Kidney epithelial cell (primary cell): Measurements from ENCODE around the gene C10orf105. TPM values are rescaled to one million over a fixed set of nuclear protein-coding genes. Genes with fewer than 3 reads are reported as not detected.

ENCODE experiments used
- DNase-seq: peaks from one replicate; pipeline ENCODE4 v3.0.0-alpha.2; 2010; ENCODE audit warnings: low read depth
- H3K27me3 ChIP-seq: 2 replicates; pipeline ENCODE4 v1.6.0; 2011; ENCODE audit warnings: low read length; ENCODE audit not compliant: control insufficient read depth, insufficient read depth
- H3K36me3 ChIP-seq: 2 replicates; pipeline ENCODE4 v1.5.1; 2011; ENCODE audit warnings: low read length; ENCODE audit not compliant: control insufficient read depth, insufficient read depth
- H3K4me3 ChIP-seq: 2 replicates; pipeline ENCODE4 v1.5.1; 2011; ENCODE audit warnings: low read depth, mild to moderate bottlenecking, control low read depth, low read length
- total RNA-seq: library from RNA; depleted of rRNA; stranded (reverse); fragments of >200 nt; gene quantifications from 2 replicates; pipeline ENCODE4 v1.2.3, GENCODE V29; 2015
- TF ChIP-seq, protein P1 (sequence below): IDR thresholded peaks from 2 replicates; pipeline ENCODE4 v1.5.1; 2011; ENCODE audit warnings: mild to moderate bottlenecking, moderate library complexity, low read length, control low read depth, inconsistent platforms; ENCODE audit not compliant: insufficient read depth, poor library complexity, severe bottlenecking

The C10orf105 gene
- total RNA-seq, 1 donor from 2014 or later = not detected

DNA sequence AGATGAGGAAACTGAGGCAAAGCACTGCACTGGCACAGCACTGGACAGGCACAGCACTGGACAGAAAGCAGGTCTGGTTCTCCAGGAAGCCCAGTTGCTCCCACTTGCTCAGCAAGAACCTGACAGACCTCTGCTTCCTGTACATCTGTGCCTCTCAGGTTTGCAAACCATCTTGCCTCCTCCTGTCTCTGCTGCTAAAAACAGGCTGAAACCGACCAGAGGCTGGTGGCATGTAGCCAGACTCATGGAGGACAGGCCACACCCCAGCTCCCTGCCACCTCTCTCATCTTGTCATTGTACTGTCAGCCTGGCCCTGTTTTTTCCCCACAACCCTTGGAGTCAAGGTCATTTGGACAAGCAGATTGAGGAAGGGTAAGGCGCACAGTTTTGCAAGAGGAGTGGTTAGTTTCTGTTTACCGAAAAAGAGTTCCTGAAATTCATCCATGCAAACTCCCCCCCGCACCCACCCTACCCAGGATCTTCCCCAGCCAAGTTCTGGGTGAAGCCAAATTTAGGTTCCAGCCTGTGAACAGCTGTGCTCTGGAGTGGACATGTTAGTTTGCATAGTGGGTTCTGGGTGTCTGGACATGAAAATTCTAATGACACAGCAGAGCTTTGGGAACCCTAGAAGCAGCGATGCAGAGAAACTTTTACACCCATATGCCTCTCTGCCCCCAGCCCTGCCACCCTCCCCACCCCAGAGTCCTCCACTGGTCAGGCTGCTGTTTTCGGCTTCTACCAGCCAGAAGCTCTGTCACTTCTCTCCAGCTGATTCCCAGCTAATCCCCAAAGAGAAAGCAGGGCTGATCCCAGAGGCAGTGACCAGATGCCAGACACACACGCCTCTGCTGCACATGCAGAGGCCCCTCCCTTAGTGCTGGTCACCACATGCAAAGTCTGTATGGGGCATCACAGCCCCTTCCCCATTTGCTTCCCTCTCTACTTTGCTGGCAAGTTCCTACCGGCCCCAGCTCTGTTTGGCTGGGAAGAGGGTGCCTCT is 8.5 kb upstream of the C10orf105 start:
- Histone ChIP-seq H3K27me3 (no peaks in the 10 kb centered on the region), H3K36me3 (no peaks in the 10 kb centered on the region), H3K4me3 (no peak overlapping the region)
- TF ChIP-seq, protein P1, sequence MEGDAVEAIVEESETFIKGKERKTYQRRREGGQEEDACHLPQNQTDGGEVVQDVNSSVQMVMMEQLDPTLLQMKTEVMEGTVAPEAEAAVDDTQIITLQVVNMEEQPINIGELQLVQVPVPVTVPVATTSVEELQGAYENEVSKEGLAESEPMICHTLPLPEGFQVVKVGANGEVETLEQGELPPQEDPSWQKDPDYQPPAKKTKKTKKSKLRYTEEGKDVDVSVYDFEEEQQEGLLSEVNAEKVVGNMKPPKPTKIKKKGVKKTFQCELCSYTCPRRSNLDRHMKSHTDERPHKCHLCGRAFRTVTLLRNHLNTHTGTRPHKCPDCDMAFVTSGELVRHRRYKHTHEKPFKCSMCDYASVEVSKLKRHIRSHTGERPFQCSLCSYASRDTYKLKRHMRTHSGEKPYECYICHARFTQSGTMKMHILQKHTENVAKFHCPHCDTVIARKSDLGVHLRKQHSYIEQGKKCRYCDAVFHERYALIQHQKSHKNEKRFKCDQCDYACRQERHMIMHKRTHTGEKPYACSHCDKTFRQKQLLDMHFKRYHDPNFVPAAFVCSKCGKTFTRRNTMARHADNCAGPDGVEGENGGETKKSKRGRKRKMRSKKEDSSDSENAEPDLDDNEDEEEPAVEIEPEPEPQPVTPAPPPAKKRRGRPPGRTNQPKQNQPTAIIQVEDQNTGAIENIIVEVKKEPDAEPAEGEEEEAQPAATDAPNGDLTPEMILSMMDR = no peak
- DNase-seq = no peak

DNA sequence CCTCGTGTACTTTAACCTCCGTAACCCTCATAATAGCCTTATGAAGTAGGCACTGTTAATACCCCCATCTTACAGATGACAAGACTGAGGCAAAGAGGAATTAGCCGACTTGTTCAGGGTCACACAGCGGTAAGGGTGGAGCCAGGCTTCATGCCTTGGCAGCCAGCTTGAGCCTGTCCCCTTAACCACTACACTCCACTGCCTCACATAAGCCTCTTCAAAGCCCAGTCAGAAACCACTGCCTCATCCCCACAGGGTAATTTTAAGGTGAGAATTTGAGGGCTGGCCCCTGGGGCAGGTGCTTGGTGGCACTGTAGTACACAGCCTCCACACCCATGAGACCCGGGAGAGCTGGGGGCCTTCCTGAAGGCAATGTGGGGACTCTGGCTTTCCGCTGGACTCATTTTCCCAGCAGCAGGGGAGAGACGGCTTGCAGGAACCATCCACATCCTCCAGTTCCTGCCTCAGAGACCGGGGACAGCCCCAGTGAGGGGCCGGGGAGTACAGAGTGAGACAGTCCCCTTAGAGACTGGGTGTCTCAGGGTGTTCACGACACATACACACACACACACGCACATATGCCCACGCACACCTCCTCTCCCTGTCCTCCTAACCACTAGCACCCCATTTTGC is 7.6 kb upstream of the C10orf105 start:
- Histone ChIP-seq H3K27me3 (no peaks in the 10 kb centered on the region), H3K4me3 (no peak overlapping the region), H3K36me3 (no peaks in the 10 kb centered on the region)
- no peak for DNase-seq
- TF ChIP-seq, protein P1 = no peak

DNA sequence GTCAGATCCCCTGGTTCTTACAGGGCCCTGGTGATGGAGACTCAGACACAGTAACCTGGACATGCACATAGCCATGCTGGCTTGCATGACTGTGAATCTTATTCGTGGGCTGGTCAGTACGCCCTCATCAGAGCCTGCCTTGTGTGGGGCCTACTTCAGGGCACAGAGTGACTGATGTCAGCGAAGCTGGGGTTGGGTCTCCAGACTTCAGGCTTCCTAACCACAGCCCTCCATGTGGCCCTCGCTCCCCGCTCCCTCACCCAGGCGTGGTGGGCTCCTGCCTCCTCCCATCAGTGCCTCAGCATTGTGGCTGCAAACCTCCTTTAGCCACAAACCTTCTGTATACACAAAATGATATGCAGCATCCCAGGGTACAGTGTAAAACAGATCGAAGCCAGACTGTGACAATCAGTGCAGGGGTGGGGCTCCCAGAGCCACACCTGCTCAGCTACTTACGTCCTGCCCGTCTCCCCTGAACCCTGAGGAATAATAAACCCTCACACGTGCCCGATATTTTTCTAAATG is 7.1 kb upstream of the C10orf105 start:
- Histone ChIP-seq H3K36me3 (no peaks in the 10 kb centered on the region), H3K4me3 (no peak overlapping the region), H3K27me3 (no peaks in the 10 kb centered on the region)
- DNase-seq = no peak
- TF ChIP-seq, protein P1 = no peak

DNA sequence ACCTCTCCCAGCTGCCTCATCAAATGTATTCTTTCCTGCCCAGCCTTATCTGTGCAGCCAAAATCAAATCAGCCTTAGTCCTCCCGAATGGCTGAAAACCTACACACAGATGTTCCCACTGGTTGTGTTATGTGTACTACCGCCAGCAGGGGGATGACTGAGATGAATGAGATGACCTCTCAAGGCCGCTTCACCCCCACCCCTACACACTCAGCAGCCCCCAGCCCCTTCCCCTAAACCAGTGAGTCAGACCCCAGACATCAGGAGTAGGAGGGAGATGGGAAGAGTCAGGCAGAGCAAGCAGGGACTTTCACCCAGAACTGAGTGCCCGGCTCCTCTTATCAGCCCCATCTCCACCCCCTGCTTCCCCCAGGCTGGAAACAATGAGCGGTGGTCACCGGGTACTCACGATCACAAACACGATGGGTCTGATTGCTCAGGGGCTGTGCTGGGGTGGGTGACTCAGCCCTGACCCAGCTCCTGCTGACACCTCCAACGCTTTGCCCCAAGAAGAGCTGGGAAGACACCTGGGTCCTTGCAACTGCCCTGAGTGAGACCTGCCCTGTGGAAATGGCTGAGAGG is 6.5 kb upstream of the C10orf105 start:
- H3K36me3 ChIP-seq = no peaks in the 10 kb centered on the region
- no peaks in the 10 kb centered on the region for H3K27me3 ChIP-seq
- no peak overlapping the region for H3K4me3 ChIP-seq
- no peak for DNase-seq
- TF ChIP-seq, protein P1 = peak; percentile 43

DNA sequence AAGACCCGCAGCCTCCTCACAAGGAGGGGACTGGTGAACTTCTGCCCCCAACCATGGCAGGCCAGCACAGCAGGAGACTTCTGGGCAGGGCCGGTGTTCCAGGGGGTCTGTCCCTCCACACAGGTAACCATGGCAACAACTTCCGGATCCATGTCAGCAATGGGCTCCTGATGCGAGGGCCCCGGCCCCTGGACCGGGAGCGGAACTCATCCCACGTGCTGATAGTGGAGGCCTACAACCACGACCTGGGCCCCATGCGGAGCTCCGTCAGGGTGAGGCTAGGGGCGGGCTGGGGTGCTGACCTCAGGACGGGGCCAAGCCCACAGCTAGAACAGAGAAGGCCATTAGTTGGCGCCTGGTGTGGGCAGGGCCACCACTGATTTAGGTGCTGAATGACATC is 5.7 kb upstream of the C10orf105 start:
- TF ChIP-seq, protein P1 = no peak
- H3K27me3 ChIP-seq = no peaks in the 10 kb centered on the region
- no peak overlapping the region for H3K4me3 ChIP-seq
- no peak for DNase-seq
- H3K36me3 ChIP-seq = no peaks in the 10 kb centered on the region
